Neural crest cell (in vitro differentiated cells): ENCODE measurements around the gene CCDC33. TPM values are rescaled to one million over a fixed set of nuclear protein-coding genes. Genes with fewer than 3 reads are reported as not detected.
A peak's percentile ranks its signal among the peaks of the same experiment; 100 is the strongest.

Source experiments
- DNase-seq: peaks from one replicate; pipeline ENCODE4 v3.0.0; 2021; ENCODE audit warnings: low read depth, mixed read lengths, low spot score
- H3K27ac Mint-ChIP-seq: one replicate; pipeline ENCODE4 v1.8.0; 2021; ENCODE audit warnings: mild to moderate bottlenecking, mixed read lengths; ENCODE audit not compliant: unreplicated experiment
- H3K27me3 Mint-ChIP-seq: 2 replicates; pipeline ENCODE4 v1.8.0; 2021; ENCODE audit warnings: low read depth, mild to moderate bottlenecking, mixed read lengths
- H3K36me3 Mint-ChIP-seq: 2 replicates; pipeline ENCODE4 v1.8.0; 2021; ENCODE audit warnings: low read depth, mild to moderate bottlenecking, mixed read lengths
- H3K4me1 Mint-ChIP-seq: 2 replicates; pipeline ENCODE4 v1.8.0; 2021; ENCODE audit warnings: mixed read lengths
- H3K4me3 Mint-ChIP-seq: one replicate; pipeline ENCODE4 v1.8.0; 2021; ENCODE audit warnings: mild to moderate bottlenecking, mixed read lengths
- H3K9me3 Mint-ChIP-seq: 2 replicates; pipeline ENCODE4 v1.8.0; 2021; ENCODE audit warnings: mixed read lengths
- total RNA-seq: library from RNA; stranded (reverse); gene quantifications from 2 replicates; pipeline ENCODE4 v1.2.1, GENCODE V29; 2021
- TF ChIP-seq, protein P1 (sequence below): fragments of 200-600 bp; sonication (generic); conservative IDR thresholded peaks from 2 replicates; pipeline ENCODE4 v1.5.0; 2021; ENCODE audit warnings: antibody characterized with exemption, mild to moderate bottlenecking

The CCDC33 gene
- total RNA-seq, 1 donor from 2014 or later: 15.1 TPM

DNA sequence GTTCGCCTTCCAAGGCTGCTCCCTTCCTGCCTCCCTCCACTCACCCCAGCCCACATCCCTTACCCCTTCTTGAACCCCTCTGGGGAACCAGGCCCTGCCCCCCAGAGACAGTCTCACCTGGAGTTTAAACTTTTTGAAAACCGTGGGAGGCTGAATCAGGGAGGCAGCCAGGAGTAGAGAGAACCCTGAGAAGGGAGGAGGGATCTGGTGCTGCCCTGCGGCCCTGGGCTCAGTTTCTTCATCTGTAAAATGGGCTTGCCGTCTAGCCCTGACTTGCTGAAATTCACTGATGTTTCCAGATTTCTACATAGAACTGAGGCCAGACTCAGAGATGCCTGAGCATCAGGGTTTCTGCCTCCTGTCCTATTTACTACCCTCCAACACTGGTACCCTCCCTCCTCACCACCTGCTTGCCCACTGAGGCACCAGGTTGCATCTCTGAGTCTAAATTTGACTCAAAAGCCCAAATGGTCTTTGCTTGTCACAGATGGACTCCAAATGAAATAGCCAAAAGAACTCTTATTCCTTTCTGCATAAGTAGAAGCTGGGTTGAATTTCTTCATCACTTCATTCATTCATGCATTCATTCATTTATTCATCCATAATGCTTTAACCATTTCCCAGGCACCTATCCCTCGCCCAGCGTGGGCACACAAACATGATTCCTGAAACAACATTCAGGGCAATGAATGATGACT lies 21.7 kb upstream of the CCDC33 start:
- Mint-ChIP-seq H3K4me1 (peaks cover 75% of the 10 kb centered on the region), H3K36me3 (peaks cover 4% of the 10 kb centered on the region), H3K27ac (peak overlapping the region; percentile 98), H3K4me3 (peak overlapping the region; percentile 84), H3K9me3 (no peaks in the 10 kb centered on the region), H3K27me3 (no peaks in the 10 kb centered on the region)
- TF ChIP-seq, protein P1, sequence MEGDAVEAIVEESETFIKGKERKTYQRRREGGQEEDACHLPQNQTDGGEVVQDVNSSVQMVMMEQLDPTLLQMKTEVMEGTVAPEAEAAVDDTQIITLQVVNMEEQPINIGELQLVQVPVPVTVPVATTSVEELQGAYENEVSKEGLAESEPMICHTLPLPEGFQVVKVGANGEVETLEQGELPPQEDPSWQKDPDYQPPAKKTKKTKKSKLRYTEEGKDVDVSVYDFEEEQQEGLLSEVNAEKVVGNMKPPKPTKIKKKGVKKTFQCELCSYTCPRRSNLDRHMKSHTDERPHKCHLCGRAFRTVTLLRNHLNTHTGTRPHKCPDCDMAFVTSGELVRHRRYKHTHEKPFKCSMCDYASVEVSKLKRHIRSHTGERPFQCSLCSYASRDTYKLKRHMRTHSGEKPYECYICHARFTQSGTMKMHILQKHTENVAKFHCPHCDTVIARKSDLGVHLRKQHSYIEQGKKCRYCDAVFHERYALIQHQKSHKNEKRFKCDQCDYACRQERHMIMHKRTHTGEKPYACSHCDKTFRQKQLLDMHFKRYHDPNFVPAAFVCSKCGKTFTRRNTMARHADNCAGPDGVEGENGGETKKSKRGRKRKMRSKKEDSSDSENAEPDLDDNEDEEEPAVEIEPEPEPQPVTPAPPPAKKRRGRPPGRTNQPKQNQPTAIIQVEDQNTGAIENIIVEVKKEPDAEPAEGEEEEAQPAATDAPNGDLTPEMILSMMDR: no peak
- no peak for DNase-seq

DNA sequence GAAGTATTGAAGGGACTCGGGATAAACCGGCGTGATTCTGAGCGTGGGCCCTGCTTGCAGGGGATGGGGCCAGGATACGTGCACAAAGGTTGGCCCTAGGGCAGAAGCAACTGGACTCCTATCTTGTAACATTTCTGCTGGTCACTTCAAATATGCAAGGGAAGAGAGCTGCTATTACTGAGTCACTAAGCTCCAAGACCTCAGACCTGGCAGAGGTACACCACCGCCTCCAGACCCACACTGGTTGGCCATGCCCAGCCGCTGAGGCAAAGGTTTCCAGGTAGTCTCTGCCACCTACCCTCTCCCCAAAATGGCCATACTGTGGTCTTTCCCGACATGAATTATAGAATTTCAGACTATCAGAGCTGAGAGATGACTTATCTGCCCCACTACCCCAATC lies 20.2 kb upstream of the CCDC33 start:
- Mint-ChIP-seq H3K27me3 (no peaks in the 10 kb centered on the region), H3K27ac (peak overlapping the region; percentile 98), H3K36me3 (peaks cover 4% of the 10 kb centered on the region), H3K4me1 (peaks cover 75% of the 10 kb centered on the region), H3K9me3 (no peaks in the 10 kb centered on the region), H3K4me3 (peak overlapping the region; percentile 84)
- DNase-seq: no peak
- TF ChIP-seq, protein P1: no peak

DNA sequence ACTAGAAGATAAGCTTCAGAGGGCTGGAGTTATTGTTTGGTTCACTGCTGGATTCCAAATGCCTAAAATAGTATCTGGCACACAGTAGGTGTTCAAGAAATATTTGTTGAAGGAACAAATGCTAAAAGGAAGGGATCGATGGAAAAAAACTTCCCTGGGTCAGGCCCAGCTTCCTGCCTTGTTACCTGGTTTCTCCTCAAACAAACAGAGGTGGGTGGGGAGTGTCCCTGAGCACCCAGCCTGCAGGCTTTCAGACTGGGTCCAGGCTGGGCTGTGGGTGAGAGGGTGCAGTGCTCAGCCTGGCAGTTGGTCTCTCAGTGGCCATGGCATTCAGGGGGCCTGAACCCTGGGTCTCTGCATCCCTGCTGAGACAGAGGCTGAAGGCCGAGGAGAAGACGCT lies 19.2 kb upstream of the CCDC33 start:
- Mint-ChIP-seq H3K27ac (no peak overlapping the region), H3K9me3 (no peaks in the 10 kb centered on the region), H3K36me3 (no peaks in the 10 kb centered on the region), H3K27me3 (no peaks in the 10 kb centered on the region), H3K4me1 (peaks cover 77% of the 10 kb centered on the region), H3K4me3 (no peak overlapping the region)
- DNase-seq: no peak
- TF ChIP-seq, protein P1: no peak

DNA sequence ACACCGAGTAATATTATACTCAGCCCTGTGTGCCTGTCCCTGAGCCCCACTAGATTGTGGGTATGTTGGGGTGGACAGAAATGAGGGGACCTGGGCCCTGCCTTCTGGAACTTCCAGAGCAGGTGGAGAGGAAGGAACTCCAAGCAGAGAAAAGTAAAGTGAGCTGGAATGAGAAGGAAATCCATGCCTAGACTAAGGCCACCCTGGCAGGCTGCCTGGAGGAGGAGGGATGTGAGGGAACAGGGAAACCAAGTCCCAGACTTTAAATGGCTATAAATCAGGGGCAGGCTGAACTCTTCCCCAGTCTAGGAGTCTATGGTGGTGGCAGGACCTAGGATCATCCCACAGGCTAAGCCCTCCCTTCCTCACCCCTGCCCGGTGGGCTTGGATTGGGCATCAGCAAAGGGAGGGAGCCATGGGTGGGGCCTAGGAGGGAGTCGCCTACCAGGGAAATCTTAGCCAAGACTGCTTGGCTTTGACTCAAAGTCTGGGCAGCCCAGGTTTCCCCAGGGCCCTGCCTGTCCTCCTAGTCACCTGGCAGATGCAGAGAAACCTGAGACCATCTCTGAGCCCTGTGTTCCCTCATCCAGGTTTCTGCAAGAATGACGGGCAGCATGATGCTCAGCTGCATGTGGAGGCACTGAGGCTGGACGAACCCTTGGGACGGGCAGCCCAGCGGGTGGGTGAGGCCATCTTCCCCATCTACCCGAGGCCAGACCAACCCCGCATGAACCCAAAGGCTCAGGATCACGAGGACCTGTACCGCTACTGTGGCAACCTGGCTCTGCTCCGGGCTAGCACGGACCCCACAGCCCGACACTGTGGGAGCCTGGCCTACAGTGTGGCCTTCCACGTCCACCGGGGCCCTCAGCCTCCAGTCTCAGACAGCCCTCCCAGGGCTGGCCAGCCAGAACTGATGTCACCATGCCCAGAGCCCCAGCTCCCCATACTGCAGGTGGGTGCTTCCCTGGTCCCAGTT lies 17.9 kb upstream of the CCDC33 start:
- Mint-ChIP-seq H3K4me1 (peaks cover 77% of the 10 kb centered on the region), H3K27ac (no peak overlapping the region), H3K4me3 (no peak overlapping the region), H3K9me3 (no peaks in the 10 kb centered on the region), H3K36me3 (no peaks in the 10 kb centered on the region), H3K27me3 (no peaks in the 10 kb centered on the region)
- TF ChIP-seq, protein P1: no peak
- DNase-seq: no peak

DNA sequence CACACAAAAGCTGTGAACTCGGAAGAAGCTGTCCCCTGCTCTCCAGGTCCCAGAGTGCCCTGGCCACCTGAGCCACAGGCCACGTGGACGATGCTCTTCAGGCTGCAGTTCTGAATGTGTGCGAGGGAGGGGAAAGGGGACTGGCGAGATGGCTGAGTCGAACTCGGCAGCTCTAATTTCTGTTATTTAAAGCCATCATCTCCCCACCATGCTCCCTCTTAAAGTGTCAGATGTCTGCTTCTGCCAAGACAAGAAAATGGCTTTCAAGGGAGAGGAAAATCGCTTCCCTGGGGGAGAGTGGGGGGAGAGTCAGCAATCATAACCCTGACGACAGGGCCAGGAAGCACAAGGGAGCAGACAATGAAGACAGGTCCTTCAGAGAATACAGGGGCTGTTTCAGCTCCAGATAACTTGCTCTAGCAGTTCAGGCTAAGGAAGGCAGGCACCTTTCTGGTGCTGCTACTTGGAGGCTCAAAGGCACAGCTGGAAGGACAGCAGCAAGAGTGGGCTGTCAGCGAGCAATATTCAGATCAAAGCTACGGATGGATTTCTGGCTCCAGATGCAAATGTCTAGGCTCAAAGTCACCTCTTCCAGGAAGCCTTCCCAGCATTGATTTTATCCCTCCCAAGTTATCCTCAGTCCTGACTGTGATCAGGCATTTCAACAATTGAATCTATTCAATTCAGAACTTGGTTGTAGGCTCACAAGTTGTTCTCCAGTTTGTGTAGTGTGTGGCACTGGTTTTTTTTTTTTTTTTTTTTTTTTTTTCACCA lies 15.5 kb upstream of the CCDC33 start:
- Mint-ChIP-seq H3K36me3 (no peaks in the 10 kb centered on the region), H3K9me3 (no peaks in the 10 kb centered on the region), H3K4me1 (peaks cover 77% of the 10 kb centered on the region), H3K4me3 (peak overlapping the region; percentile 80), H3K27me3 (peaks cover 15% of the 10 kb centered on the region), H3K27ac (peak overlapping the region; percentile 93)
- no peak for DNase-seq
- TF ChIP-seq, protein P1: no peak
